Mucosa of descending colon (tissue), 3 donors: ENCODE data around the gene SIL1. TPM values are rescaled to one million over a fixed set of nuclear protein-coding genes. Genes with fewer than 3 reads are reported as not detected.
"Not testable (repeated sequence)": the region's sequence is repeated elsewhere in the genome, so short reads cannot be mapped to it uniquely, and the experiment has no call there.

Source experiments
- ATAC-seq: fragments of 200-7000 bp; cut with Tn5 transposase; one replicate; pipeline ENCODE4 v1.9.1; 2020; ENCODE audit warnings: mild to moderate bottlenecking, moderate library complexity
- DNase-seq, 3 donors: peaks; one replicate each; pipeline ENCODE4 v3.0.0-alpha.2; 2020
- H3K36me3 ChIP-seq: fragments of 200-600 bp; one replicate; pipeline ENCODE4 v1.8.0; 2021; ENCODE audit warnings: low read depth, mild to moderate bottlenecking
- H3K4me1 ChIP-seq: fragments of 200-600 bp; one replicate; pipeline ENCODE4 v1.8.0; 2021; ENCODE audit warnings: low read depth, mild to moderate bottlenecking
- H3K4me3 ChIP-seq: fragments of 200-600 bp; one replicate; pipeline ENCODE4 v1.8.0; 2021; ENCODE audit warnings: mild to moderate bottlenecking
- H3K9me3 ChIP-seq: fragments of 200-600 bp; one replicate; pipeline ENCODE4 v1.8.0; 2021; ENCODE audit warnings: mild to moderate bottlenecking
- intact Hi-C, 2 donors: fragments of 100-400 bp; cut with DNase I in 1 of 2; cut with micrococcal nuclease in 1 of 2; formaldehyde crosslinking; loops; one replicate each; pipeline versions ENCODE4 v1.11.0 to v1.11.1; 2022; cut with DNase I, micrococcal nuclease
- total RNA-seq, 3 donors: library from RNA; stranded (reverse); fragmentation: NEBNext Ultra II Directional in 2 of 3; extraction: Animal tissue kit (Norgen Biotek cat#: 25700) in 2 of 3; gene quantifications; one replicate each; pipeline versions ENCODE4 v1.2.1 to v1.2.4, GENCODE V29; 2021 to 2023
- TF ChIP-seq, protein P1 (sequence below): fragments of 200-600 bp; IDR thresholded peaks from one replicate; pipeline ENCODE4 v1.8.0; 2022; ENCODE audit warnings: antibody characterized with exemption, mild to moderate bottlenecking
- donor health status: DM: no; HTN: no; CAD: no; lungs with moderate emphysema.
- donor health status: DM: no; HTN: no; CAD: no.
- donor health status: DM: no; HTN: yes; CAD: no.

The SIL1 gene
- total RNA-seq, 3 donors from 2014 or later: 35.2 to 35.8 (median 35.6) TPM

DNA sequence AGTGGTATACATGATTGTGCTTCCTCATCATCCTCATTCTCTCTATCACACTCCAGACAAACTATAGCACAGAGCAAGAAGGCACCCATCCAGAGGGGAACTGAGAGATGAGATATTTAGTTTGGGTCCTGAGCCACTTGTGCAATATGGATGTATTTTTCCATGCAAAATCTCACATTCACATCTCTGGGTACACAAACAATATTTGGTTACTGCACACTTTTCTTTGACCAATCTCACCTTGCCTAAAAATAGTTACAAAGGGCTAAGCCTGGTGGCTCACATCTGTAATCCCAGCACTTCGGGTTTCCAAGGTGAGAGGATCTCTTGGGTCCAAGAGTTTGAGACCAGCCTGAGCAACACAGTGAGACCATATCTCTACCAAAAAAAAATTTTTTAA lies 120.3 kb downstream of the SIL1 start:
- H3K4me1 ChIP-seq: peaks cover 5% of the 10 kb centered on the region
- no peak for ATAC-seq
- H3K9me3 ChIP-seq: no peaks in the 10 kb centered on the region
- no peak for DNase-seq
- TF ChIP-seq, protein P1, sequence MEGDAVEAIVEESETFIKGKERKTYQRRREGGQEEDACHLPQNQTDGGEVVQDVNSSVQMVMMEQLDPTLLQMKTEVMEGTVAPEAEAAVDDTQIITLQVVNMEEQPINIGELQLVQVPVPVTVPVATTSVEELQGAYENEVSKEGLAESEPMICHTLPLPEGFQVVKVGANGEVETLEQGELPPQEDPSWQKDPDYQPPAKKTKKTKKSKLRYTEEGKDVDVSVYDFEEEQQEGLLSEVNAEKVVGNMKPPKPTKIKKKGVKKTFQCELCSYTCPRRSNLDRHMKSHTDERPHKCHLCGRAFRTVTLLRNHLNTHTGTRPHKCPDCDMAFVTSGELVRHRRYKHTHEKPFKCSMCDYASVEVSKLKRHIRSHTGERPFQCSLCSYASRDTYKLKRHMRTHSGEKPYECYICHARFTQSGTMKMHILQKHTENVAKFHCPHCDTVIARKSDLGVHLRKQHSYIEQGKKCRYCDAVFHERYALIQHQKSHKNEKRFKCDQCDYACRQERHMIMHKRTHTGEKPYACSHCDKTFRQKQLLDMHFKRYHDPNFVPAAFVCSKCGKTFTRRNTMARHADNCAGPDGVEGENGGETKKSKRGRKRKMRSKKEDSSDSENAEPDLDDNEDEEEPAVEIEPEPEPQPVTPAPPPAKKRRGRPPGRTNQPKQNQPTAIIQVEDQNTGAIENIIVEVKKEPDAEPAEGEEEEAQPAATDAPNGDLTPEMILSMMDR: no peak
- no peaks in the 10 kb centered on the region for H3K36me3 ChIP-seq
- H3K4me3 ChIP-seq: no peak overlapping the region
- intact Hi-C loops: no loop called here

DNA sequence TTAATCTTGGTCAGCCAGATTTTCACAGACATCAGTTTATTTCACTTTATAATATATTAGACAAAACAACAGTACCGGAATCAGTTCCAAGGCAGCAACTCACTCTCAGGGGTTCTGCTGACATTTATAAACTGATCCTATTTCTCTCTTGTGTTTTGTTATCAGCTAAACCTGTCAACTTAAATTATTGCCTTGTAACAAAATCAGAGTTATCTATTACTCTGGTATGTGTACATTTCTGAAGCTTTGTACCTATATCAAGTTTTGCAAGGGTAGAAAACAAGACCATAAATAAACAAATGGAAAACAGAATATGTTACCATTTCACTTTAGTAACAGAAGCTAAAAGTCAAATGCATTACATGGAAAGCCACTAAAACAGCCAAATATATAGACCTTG lies 122.1 kb downstream of the SIL1 start:
- ATAC-seq (no peak), DNase-seq (no peak)
- intact Hi-C loops: no loop called here
- Histone ChIP-seq H3K4me1 (peaks cover 5% of the 10 kb centered on the region), H3K9me3 (no peaks in the 10 kb centered on the region), H3K36me3 (no peaks in the 10 kb centered on the region), H3K4me3 (no peak overlapping the region)
- TF ChIP-seq, protein P1: no peak

DNA sequence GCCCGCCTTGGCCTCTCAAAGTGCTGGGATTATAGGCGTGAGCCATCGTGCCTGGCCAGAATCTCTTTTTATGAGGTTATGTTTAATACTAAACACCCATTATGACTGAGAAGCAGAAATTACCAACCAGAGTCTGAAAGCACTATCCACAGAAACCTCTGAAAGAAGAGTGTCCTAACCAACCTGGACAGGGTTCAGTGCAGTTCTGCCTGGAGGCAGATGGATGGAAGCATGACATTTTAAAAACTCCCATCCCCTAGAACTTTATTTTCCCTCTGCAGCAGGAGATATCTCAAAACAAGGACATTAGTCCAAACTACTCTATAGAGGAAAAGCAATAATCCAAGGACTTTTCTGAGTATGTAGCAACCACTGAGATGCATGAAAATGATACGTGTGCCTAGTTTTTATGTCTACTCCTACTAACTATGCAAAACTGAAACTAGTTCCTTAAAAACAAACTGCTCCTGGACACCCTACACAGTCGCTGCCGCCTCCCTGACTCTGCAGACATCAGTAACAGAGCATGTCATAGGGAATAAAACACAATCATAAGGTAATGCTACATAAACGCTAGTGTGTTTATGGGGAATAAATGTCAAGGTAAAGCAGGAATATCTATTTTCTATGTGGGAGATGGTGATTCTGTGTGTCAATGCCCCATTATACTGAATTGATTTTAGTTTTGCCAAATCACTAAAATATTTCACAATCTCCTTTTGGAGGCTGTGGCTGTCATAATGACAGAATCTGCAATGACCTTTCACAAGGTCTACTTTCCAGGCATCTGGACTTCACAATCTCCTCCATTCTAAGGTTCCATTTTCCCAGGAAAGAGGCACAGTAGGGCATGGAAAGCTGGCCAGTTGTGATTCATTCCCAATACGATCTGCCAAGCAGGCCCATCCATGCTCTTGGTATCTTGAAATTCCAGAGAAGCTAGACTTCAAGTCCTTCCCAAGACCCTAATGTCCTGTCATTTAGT lies 122.8 kb downstream of the SIL1 start:
- TF ChIP-seq, protein P1: no peak
- Histone ChIP-seq H3K36me3 (no peaks in the 10 kb centered on the region), H3K4me3 (no peak overlapping the region), H3K9me3 (no peaks in the 10 kb centered on the region), H3K4me1 (peaks cover 5% of the 10 kb centered on the region)
- DNase-seq (no peak), ATAC-seq (peak; percentile 34)
- intact Hi-C loops: no loop called here

DNA sequence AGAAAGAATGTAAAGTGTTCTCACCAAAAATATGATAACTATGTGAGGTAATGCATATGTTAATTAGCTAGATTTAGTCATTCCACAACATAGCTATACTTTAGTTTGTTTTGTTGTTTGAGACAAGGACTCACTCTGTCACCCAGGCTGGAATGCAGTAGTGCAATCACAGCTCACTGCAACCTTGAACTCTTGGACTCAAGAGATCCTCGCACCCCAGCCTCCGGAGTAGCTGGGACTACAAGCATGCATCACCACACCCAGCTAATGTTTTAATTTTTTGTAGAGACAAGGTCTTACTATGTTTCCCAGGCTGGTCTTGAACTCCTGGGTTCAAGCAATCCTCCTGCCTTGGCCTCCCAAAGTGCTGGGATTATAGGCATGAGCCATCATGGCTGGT lies 124.2 kb downstream of the SIL1 start:
- intact Hi-C loops, H3K4me1 ChIP-seq, H3K36me3 ChIP-seq, H3K4me3 ChIP-seq, H3K9me3 ChIP-seq, DNase-seq, ATAC-seq: not testable (repeated sequence)

DNA sequence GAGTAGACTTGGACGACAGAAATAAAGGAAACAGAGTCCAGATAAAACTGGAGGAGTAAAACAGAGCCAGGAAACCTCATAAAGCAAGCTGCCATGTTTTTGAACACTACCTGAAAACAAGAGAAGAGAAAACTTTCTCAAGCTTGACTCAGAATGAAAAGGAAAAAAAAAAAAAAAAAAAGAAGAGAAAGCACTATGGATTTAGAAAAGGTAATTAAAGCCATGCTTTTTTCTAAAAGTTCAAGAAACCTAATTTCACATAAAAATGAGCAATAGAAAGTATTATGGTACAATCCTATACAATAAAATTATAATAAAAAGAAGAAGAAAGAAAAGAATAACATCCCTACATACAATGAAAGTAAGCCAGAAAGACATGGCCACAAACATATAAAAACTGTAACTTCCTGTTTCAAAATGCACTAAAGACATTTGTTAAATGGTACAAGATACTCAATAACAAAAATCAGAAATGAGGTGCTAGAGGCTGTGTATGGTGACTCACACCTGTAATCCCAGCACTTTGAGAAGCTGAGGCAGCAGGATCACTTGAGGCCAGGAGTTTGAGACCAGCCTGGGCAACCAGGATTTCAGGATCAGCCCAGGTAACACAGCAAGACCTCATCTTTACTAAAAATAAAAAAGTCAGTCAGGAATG lies 129.5 kb downstream of the SIL1 start:
- H3K4me3 ChIP-seq: no peak overlapping the region
- DNase-seq (no peak), ATAC-seq (no peak)
- TF ChIP-seq, protein P1: no peak
- no peaks in the 10 kb centered on the region for H3K36me3 ChIP-seq
- intact Hi-C loops: no loop called here
- H3K9me3 ChIP-seq: no peaks in the 10 kb centered on the region
- no peaks in the 10 kb centered on the region for H3K4me1 ChIP-seq

DNA sequence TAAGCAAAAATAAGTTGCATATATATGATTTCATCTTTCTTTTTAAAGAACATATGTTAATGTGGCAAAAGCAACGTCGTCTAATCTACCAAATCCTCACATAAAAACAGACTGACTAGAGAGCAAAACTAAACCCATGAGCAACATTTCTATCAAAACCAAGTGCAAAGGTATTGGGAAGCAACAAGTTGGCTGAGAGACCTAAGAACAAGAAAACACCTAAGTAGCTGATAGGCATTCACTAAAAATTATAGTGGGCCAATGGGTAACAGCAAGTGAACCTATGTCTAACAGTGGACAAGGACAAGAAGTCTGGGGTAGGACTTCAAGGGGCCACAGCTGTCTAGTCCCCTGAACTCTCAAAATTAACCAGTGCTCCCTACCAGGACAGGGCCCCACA lies 130.1 kb downstream of the SIL1 start:
- DNase-seq (no peak), ATAC-seq (no peak)
- H3K9me3 ChIP-seq: no peaks in the 10 kb centered on the region
- TF ChIP-seq, protein P1: no peak
- intact Hi-C loops: no loop called here
- no peaks in the 10 kb centered on the region for H3K4me1 ChIP-seq
- no peaks in the 10 kb centered on the region for H3K36me3 ChIP-seq
- H3K4me3 ChIP-seq: no peak overlapping the region
